Upper lobe of left lung (tissue), 4 donors: ENCODE results near the gene PRKCA.
"Not testable (repeated sequence)": the region's sequence is repeated elsewhere in the genome, so short reads cannot be mapped to it uniquely, and the experiment has no call there.

Source experiments
- POLR2A ChIP-seq, 4 donors: fragments of 450-650 bp; IDR thresholded peaks; one replicate each; pipeline ENCODE4 v1.5.1; 2016 to 2017; ENCODE audit warnings: antibody characterized with exemption in 4 of 4, mild to moderate bottlenecking in 2 of 4
- TF ChIP-seq, protein P1 (sequence below), 6 experiments: fragments of 450-650 bp in 4 of 6; fragments of 200-600 bp in 2 of 6; sonication (generic) in 2 of 6; IDR thresholded peaks; one replicate each; pipeline ENCODE4 v1.5.1; 2016 to 2019; ENCODE audit warnings: antibody characterized with exemption in 6 of 6

DNA sequence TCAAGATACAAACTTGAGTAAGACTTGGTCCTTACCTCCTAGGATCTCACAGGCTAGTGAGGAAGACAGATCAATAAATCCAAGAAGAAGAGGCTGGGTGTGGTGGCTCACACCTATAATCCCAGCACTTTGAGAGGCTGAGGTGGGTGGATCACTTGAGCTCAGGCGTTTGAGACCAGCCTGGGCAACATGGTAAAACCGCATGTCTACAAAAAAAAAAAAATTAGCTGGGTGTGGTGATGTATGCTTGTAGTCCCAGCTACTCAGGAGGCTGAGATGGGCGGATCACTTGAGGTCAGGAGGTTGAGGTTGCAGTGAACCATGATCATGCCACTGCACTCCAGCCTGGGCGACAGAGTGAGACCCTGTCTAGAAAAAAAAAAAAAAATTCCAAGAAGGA is 423.0 kb downstream of the PRKCA start:
- TF ChIP-seq, protein P1, sequence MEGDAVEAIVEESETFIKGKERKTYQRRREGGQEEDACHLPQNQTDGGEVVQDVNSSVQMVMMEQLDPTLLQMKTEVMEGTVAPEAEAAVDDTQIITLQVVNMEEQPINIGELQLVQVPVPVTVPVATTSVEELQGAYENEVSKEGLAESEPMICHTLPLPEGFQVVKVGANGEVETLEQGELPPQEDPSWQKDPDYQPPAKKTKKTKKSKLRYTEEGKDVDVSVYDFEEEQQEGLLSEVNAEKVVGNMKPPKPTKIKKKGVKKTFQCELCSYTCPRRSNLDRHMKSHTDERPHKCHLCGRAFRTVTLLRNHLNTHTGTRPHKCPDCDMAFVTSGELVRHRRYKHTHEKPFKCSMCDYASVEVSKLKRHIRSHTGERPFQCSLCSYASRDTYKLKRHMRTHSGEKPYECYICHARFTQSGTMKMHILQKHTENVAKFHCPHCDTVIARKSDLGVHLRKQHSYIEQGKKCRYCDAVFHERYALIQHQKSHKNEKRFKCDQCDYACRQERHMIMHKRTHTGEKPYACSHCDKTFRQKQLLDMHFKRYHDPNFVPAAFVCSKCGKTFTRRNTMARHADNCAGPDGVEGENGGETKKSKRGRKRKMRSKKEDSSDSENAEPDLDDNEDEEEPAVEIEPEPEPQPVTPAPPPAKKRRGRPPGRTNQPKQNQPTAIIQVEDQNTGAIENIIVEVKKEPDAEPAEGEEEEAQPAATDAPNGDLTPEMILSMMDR (IDR thresholded peaks at IDR 0.05), result not testable (repeated sequence)
- not testable (repeated sequence) for TF ChIP-seq POLR2A (IDR thresholded peaks at IDR 0.05)
